Left lobe of liver (tissue), 2 donors: ENCODE data around the gene TMEM203. TPM values are rescaled to one million over a fixed set of nuclear protein-coding genes. Genes with fewer than 3 reads are reported as not detected.

Source experiments
- ATAC-seq: fragments of 200-7000 bp; cut with Tn5 transposase; one replicate; pipeline ENCODE4 v1.9.1; 2020; ENCODE audit warnings: mild to moderate bottlenecking, moderate library complexity
- DNase-seq: peaks from one replicate; pipeline ENCODE4 v3.0.0-alpha.2; 2020; ENCODE audit warnings: low spot score
- total RNA-seq: library from RNA; stranded (reverse); gene quantifications from one replicate; pipeline ENCODE4 v1.2.1, GENCODE V29; 2021
- donor health status: DM: no; HTN: no; CAD: no; lungs with moderate emphysema.
- donor health status: DM: no; HTN: yes; CAD: no.

The TMEM203 gene
- total RNA-seq, 1 donor from 2014 or later: 24.5 TPM

- peak; percentile 6 for ATAC-seq
- peak; percentile 76 for DNase-seq
Observed at GRCh38 chr9:137198051-137198901, 7.2 kb downstream of the TMEM203 start.

- DNase-seq (no peak), ATAC-seq (peak; percentile 16)
Observed at GRCh38 chr9:137195525-137196220, 9.8 kb downstream of the TMEM203 start.

GRCh38 chr9:137194909-137195308, 10.5 kb downstream of the TMEM203 start:
- ATAC-seq (peak; percentile 27), DNase-seq (no peak)

GRCh38 chr9:137194388-137194787, 11.1 kb downstream of the TMEM203 start:
- DNase-seq (peak; percentile 71), ATAC-seq (peak; percentile 27)

GRCh38 chr9:137193771-137194170, 11.7 kb downstream of the TMEM203 start:
- no peak for ATAC-seq
- no peak for DNase-seq

GRCh38 chr9:137192859-137193258, 12.6 kb downstream of the TMEM203 start:
- DNase-seq (no peak), ATAC-seq (no peak)

GRCh38 chr9:137192448-137192780, 13.0 kb downstream of the TMEM203 start:
- no peak for DNase-seq
- ATAC-seq: no peak

GRCh38 chr9:137191691-137192447, 13.6 kb downstream of the TMEM203 start:
- no peak for ATAC-seq
- DNase-seq: no peak

- DNase-seq (no peak), ATAC-seq (no peak)
Observed at GRCh38 chr9:137191245-137191644, 14.2 kb downstream of the TMEM203 start.

GRCh38 chr9:137190315-137190856, 15.1 kb downstream of the TMEM203 start:
- ATAC-seq: no peak
- DNase-seq: no peak

GRCh38 chr9:137189297-137190295, 15.9 kb downstream of the TMEM203 start:
- ATAC-seq: peak; percentile 4
- no peak for DNase-seq

GRCh38 chr9:137188490-137189296, 16.8 kb downstream of the TMEM203 start, which contains the start of the genes ANAPC2 and SSNA1:
TSS of gene ANAPC2 (minus strand) at chr9:137188560. CDS start at chr9:137188532, 28 bp downstream.
TSS of gene SSNA1 (plus strand) at chr9:137188676. CDS start at chr9:137188727, 51 bp downstream.
- peak; percentile 86 for ATAC-seq

GRCh38 chr9:137188086-137188489, 17.4 kb downstream of the TMEM203 start:
- DNase-seq (no peak), ATAC-seq (no peak)

More at GRCh38 chr9:137188490-137189296, 16.8 kb downstream of the TMEM203 start, which contains the start of the genes ANAPC2 and SSNA1:
- DNase-seq: peak; percentile 94

GRCh38 chr9:137187386-137187785, 18.1 kb downstream of the TMEM203 start:
- ATAC-seq (no peak), DNase-seq (no peak)

GRCh38 chr9:137186385-137186784, 19.1 kb downstream of the TMEM203 start:
- DNase-seq (peak; percentile 61), ATAC-seq (no peak)

GRCh38 chr9:137185921-137186320, 19.5 kb downstream of the TMEM203 start:
- no peak for DNase-seq
- ATAC-seq: no peak

GRCh38 chr9:137184881-137185660, 20.4 kb downstream of the TMEM203 start:
- DNase-seq (no peak), ATAC-seq (no peak)
